ENCODE measurements around the gene MSRB1. TPM values are rescaled to one million over a fixed set of nuclear protein-coding genes. Genes with fewer than 3 reads are reported as not detected.

Gene MSRB1
- polyA plus RNA-seq (2013, experiment 1 of 2; ENCODE audit: insufficient read length), result 21.7 TPM
- 19.8 TPM for polyA plus RNA-seq (2013, experiment 2 of 2; ENCODE audit: insufficient read length)

- peak; percentile 98 for DNase-seq
Observed at GRCh38 chr16:1942810-1943726, at the start of gene MSRB1. MSRB1 (minus strand) TSS chr16:1943199; CDS start chr16:1943156, 43 bp downstream.

DNA sequence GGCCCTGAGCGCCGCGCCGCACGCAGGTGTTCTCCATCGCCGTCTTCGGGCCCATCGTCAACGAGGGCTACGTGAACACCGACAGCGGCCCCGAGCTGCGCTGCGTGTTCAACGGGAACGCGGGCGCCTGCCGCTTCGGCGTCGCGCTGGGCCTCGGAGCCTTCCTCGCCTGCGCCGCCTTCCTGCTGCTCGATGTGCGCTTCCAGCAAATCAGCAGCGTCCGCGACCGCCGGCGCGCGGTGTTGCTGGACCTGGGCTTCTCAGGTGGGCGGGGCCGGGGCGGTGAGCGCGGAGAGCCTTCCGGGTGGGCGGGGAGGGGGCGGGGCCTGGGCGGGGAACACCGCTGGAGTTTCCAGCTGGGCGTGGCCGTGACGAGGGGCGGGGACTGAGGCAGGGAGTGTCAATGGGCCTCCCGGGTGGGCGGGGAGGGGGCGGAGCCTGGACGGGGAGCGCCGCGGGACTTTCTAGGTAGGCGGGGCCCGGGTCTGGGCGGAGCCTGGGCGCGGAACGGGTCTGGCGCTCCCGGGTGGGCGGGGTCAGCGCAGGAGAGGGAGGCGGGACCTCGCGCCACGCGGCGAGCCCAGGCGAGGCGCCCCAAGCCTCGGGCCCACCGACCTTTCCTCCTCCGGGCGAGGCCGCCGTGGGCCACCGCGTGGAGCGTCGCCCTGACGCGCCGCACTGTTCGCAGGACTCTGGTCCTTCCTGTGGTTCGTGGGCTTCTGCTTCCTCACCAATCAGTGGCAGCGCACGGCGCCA lies 49.1 kb upstream of the MSRB1 start:
- DNase-seq, result peak; percentile 91

DNA sequence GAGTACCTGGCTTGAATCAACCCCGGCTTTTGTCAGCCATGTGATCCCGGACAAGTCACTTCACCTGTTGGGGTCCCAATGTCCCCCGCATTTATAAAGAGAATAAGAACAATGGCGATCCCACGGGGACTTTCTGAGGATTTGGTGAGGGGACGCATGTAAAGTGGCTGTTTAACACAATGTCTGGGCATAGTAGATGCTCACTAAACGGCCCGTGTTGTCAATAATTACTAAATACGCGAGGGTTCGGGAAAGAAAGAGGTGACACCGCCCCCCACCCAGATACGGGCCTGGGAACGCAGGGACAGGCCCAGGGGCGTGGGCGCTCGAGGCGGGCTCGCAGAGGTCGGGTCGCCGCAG lies 48.6 kb upstream of the MSRB1 start:
- DNase-seq, result no peak

GRCh38 chr16:1991135-1991551 lies 48.1 kb upstream of the MSRB1 start:
- no peak for DNase-seq

DNA sequence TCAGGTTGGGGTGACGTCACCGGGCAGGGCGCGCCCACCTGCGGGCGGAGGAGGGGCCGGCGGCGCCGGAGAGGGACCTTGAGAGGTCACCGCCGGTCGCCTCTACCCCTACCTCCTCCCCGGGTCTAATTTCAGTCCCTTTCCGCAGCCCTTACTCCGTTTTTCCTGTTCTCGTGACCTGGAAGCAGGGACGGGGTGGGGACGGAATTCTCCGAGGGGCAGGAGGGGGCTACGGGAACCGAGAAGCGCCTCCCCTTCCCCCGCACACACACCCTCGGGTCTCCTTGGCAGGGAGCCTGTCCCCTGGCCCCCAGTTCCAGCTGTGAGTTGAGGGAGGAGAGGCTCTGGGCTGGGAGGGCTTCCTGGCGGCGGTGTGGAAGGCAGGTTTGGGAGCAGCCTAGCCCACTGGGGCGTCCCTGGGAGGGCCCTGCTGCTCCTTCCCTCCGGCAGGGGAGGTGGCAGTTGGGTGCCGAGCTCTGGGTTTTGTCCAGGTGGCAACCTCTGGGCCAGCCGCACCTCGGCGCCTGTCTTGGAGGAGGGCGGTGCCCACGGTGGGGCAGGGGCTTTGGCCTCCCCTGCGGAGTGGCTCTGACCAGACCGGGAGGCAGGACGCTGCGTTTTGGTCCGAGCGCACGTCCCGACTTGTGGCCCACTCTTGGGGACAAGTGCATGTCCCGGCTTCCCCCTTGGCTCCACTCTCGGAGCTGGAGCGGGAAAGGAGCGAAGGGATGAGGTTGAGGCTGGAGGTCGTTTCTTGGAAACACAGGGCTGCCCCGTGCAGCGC lies 47.5 kb upstream of the MSRB1 start:
- no peak for DNase-seq

DNA sequence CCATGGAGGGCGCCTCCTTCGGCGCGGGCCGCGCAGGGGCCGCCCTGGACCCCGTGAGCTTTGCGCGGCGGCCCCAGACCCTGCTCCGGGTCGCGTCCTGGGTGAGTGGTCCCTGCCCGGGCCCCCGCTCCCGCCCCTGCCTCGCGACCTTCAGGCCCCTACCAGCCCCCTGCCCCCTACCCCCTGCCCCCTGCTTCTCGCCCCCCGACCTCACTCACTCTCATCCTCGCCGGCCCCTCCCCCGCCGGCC lies 47.0 kb upstream of the MSRB1 start:
- DNase-seq, result no peak

GRCh38 chr16:1989209-1990100 lies 46.5 kb upstream of the MSRB1 start, which contains the start of gene SYNGR3:
SYNGR3 (plus strand) TSS chr16:1989970; CDS start chr16:1990103, 133 bp downstream.
- DNase-seq, result no peak

GRCh38 chr16:1987198-1987597 lies 44.2 kb upstream of the MSRB1 start:
- no peak for DNase-seq

DNA sequence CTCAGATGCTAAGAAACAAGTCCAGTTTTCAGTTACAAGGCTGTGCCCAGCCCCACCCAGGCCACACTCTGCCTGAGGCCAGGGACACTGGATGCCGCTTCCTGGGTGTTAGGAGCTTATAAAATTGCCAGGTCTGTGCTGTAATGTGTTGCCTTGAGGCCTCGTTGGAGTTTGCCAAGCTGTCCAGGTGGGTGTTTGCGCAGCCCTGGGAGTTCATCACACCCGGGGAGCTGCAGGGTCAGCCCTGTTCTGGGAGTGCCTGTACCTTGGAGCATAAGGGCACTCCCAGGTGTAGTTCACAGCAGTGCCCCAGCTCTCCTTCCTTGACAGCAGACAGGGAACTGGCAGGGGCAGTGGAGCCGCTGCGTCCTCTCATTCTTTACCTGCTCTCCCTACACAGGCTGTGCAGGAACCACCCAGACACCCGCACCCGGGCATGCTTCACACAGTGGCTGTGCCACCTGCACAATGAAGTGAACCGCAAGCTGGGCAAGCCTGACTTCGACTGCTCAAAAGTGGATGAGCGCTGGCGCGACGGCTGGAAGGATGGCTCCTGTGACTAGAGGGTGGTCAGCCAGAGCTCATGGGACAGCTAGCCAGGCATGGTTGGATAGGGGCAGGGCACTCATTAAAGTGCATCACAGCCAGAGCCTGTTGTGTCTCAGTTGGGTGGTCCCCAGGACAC lies 42.6 kb upstream of the MSRB1 start:
- DNase-seq, result no peak

GRCh38 chr16:1984347-1985225 lies 41.6 kb upstream of the MSRB1 start:
- no peak for DNase-seq

DNA sequence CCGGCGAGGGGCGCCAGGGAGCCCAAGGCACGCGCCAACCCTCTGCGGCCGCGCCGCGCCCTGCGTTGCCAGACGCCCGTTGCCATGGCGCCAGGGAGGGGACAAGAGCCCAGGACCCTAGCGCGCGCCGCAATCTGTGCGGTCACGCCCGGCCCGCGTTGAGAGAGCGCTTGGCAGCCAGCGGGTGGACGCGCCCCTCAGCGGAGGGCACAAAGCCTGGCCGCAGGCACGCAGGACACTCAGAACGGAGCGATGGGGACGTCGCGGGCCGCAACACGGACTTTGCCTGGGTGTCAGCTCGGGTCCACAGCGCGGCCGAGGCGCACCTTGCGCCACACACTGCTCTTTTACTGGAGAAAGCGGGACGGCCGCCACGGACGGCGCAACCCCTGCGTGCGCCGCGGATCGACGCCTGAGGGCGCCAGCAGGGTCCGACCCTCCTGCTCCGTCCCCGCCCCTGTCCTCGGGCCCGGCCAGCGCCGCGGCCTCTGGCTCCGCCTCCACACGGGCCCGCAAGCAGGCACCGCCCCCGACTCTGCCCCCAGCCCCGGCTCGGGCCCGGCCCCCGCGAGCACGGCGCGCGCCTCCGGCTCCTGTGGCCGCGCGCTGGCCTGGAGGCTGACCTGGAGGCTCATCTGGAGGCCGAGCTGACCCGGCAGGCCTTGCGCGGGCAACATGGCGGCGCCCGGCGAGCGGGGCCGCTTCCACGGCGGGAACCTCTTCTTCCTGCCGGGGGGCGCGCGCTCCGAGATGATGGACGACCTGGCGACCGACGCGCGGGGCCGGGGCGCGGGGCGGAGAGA lies 40.7 kb upstream of the MSRB1 start, which contains the start of gene GFER:
TSS of gene GFER (plus strand) at position 650 of the 803 bp plus-strand sequence. CDS start at position 676, 26 bp downstream.
- DNase-seq, result peak; percentile 91

- DNase-seq, result no peak
Observed at GRCh38 chr16:1982991-1983543, 40.1 kb upstream of the MSRB1 start.

DNA sequence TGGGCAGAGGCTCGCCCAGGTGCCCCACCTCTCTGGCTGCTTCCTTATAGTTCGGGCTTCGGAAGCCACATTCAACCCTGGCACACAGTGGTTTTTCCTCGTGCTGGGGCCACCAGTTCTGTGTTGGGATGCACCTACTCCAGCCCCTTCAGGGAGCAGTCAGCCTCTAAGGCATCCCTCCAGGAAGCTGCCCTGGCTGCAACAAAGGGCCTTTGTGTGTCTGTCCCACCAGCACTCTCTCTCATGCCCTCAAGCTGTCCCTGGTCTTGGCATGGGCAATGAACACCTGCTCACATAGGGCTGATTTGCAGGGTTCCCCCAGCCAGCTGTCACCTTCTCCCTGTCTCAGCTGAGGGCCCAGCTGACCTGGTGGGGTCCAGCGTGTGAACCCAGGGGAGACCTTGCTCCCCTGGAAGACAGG lies 39.0 kb upstream of the MSRB1 start:
- DNase-seq, result no peak

DNA sequence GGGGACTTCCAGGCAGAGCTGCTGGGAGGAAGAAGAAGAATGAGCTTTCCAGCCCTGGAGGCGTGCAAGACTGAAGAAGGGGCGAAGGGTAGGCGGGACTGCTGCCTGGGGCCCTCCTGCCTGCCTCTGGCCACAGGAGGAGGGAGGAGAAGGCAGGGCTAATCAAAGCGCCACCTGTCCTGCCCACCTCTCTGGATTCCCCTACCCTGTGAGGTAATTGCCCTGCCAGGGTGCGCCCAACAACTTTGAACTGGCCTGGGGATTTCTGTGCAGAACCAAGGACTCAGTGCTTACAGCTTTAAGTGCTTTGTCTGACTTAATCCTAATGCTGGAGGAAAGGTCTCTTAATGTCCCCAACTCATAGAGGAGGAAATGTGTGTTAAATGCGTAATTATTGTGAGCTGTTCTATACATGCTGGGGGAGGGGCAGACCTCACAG lies 38.4 kb upstream of the MSRB1 start, which contains the start of gene NOXO1:
TSS of gene NOXO1 (minus strand) at position 72 of the 439 bp plus-strand sequence. CDS start 290 bp downstream, outside the sequence.
- DNase-seq, result no peak

GRCh38 chr16:1980770-1981087 lies 37.7 kb upstream of the MSRB1 start:
- no peak for DNase-seq

DNA sequence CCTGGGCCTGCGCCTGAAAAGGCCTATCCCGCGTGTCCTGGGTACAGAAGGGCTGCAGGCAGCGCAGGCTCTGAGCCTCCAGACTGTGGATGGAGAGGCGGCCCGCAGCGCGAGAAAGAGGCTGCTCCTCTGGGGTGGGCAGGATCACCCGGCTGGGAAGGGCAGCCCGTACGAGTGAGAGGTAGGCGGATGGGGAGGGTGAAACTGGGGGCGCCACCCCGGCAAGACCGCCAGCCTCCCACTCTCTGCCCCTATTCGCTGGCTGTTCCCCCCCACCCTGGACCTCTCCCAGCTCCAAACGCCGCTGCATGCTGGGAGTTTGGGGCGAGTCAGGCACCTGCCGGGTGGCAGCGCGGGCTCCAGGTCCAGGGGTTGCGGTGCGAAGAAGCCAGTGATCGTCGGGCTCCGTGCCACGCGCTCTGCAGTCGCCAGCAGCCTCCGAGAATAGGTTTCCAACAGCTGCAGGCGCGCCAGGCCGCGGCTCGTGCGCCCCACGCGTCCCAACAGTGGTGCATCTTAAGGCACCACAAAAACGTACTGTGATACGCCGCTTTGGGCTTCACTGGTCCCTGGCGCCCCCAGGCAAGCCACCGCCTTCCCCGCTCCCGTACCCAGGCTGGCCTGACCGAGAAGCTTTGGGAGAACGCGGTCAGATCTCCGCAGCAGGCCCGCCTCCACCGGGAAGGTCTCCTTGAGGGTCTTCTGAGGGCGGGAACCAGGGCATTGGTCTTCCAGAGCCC lies 37.2 kb upstream of the MSRB1 start:
- DNase-seq, result no peak

DNA sequence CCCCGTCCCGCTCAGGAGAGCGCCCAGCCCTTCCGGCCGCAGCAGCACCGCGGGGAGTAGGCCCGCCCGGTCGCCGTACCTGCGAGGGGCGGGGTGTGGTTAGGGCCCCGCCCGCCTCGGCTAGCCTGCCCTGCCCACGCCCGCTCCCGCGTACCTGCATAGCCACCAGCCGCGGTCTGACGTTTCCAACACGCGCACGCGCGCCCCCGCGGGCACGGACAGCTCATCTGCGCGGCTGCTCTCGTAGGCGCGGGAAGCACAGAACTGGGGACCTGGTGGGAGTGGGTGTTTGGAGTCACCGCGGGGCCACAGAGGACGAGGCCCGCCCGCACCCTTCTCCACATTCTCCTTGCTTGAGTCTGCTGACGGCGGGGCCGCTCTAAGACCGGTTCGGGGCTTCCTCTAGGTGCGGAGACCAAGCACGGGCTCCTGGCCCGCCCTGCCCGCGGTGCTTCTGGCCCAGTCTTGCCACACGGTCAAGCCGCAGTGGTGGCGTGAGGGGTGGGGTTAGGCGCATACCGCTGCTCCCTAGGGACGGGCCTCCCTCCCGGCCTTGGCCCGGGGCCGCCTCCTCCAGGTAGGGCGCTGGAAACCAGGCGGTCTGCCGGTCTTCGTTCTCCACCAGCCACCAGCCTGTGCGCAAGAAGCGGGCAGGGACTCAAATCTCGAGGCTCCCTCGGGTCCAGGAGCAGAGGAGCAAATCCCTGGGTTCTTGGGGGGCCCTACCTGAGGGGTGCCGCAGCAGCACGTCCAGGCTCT lies 36.5 kb upstream of the MSRB1 start:
- DNase-seq, result no peak
